ENCODE measurements around the gene ZNF263. TPM values are rescaled to one million over a fixed set of nuclear protein-coding genes. Genes with fewer than 3 reads are reported as not detected.

The ZNF263 gene
- total RNA-seq, 1 experiment from 2014 or later: 31.4 TPM

GRCh38 chr16:3264137-3265036, 18.9 kb upstream of the ZNF263 start:
- Histone ChIP-seq H3K36me3 (ENCODE audit: control insufficient read depth in 1 of 2, insufficient read depth in 2 of 2, low read length in 2 of 2) (no peaks in the 10 kb centered on the region), H3K9me2 (ENCODE audit: insufficient read depth) (no peaks in the 10 kb centered on the region), H3K4me2 (ENCODE audit: low read length) (peak overlapping the region; percentile 88), H2AFZ (ENCODE audit: low read depth, low read length, poor library complexity, severe bottlenecking) (peak overlapping the region; percentile 45), H4K20me1 (ENCODE audit: insufficient read depth) (no peaks in the 10 kb centered on the region), H3K4me1 (ENCODE audit: control insufficient read depth in 1 of 2, insufficient read depth in 2 of 2, low read length in 2 of 2) (peaks cover 14 to 28% of the 10 kb centered on the region in 2 experiments), H3K4me3 (replicated peaks in 1 of 2; ENCODE audit: low read depth in 1 of 2, low read length in 2 of 2) (peak overlapping the region; percentile 62 to 65), H3K27me3 (ENCODE audit: insufficient read depth, low read length) (no peaks in the 10 kb centered on the region), H3K79me2 (ENCODE audit: insufficient read depth, low read length) (no peaks in the 10 kb centered on the region), H3K27ac (ENCODE audit: low read depth, low read length) (peak overlapping the region; percentile 89), H3K9ac (ENCODE audit: low read length) (peak overlapping the region; percentile 51), H3K9me3 (ENCODE audit: control insufficient read depth in 1 of 2, insufficient read depth in 1 of 2, low read depth in 1 of 2, low read length in 2 of 2) (no peaks in the 10 kb centered on the region; a peak in 1 of 4 replicates)
- BruUV-seq (replicated peaks): TSS peak; percentile 91
- ChIA-PET RAD21 (ENCODE audit: low non-redundant PET in 1 of 2, low total read pairs in 2 of 2, uncharacterized antibody in 2 of 2, unreplicated experiment in 2 of 2) (no interaction called here), CTCF (no interaction called here), POLR2A (interaction anchor here (0.7 to 1.2 kb wide), 3 partner anchors 18 to 29 kb away, joined by 3 to 4 read pairs (median 3); partner anchors contain the start of gene ZNF200)
- peak; percentile 95 for ATAC-seq
- intact Hi-C loops (cut with micrococcal nuclease): loop anchor here (2.0 to 10.0 kb wide), 2 partner anchors 18 to 180 kb away; partner anchors contain the start of genes NAA60, ZNF263 and ZNF597
- peak; percentile 94 for DNase-seq (ENCODE audit: low read depth, low spot score)
- TF ChIP-seq EGR1 (IDR thresholded peaks at IDR 0.05; ENCODE audit: low read depth) (peak; percentile 48; the same call in 1 of the 2 replicates), SIN3A (IDR thresholded peaks at IDR 0.05; ENCODE audit: low read depth) (peak; percentile 80; the same call in 1 of the 2 replicates), CTCF (IDR thresholded peaks at IDR 0.05 in 2 of 3, conservative IDR thresholded peaks at IDR 0.05 in 1 of 3; ENCODE audit: borderline replicate concordance in 1 of 3, insufficient read depth in 1 of 3, low read depth in 2 of 3, low read length in 2 of 3) (peak in 1 of 3 experiments; percentile 29; a peak in 1 of 6 replicates), YY1 (IDR thresholded peaks at IDR 0.05; ENCODE audit: extremely low read depth, insufficient replicate concordance, low read depth, low read length) (no peak), ATF3 (IDR thresholded peaks at IDR 0.05) (no peak), RAD21 (IDR thresholded peaks at IDR 0.05; ENCODE audit: low read depth) (no peak), CEBPB (IDR thresholded peaks at IDR 0.05; ENCODE audit: low read depth) (no peak), POLR2AphosphoS5 (IDR thresholded peaks at IDR 0.05; ENCODE audit: low read depth, low read length) (peak; percentile 75), FOSL1 (IDR thresholded peaks at IDR 0.05; ENCODE audit: low read depth) (no peak), ELF1 (IDR thresholded peaks at IDR 0.05; ENCODE audit: borderline replicate concordance, low read depth) (no peak), TCF7L2 (IDR thresholded peaks at IDR 0.05; ENCODE audit: borderline replicate concordance, extremely low read depth, insufficient read depth, insufficient read length) (peak; percentile 69), ZBTB33 (IDR thresholded peaks at IDR 0.05; ENCODE audit: extremely low read depth, insufficient replicate concordance, low read length) (peak; percentile 34), MAX (IDR thresholded peaks at IDR 0.05) (peak; percentile 98), SP1 (IDR thresholded peaks at IDR 0.05; ENCODE audit: low read depth) (peak; percentile 97), POLR2A (IDR thresholded peaks at IDR 0.05; ENCODE audit: borderline replicate concordance, extremely low read depth, insufficient read depth, insufficient read length) (peak; percentile 62), ZNF274 (IDR thresholded peaks at IDR 0.05; ENCODE audit: low read depth, low read length) (no peak), REST (IDR thresholded peaks at IDR 0.05; ENCODE audit: low read depth) (no peak)
